Lower leg skin (tissue), 3 donors: ENCODE results near the gene ATP6V1G2.
"Not testable (repeated sequence)": the region's sequence is repeated elsewhere in the genome, so short reads cannot be mapped to it uniquely, and the experiment has no call there.

Experiments used
- CTCF ChIP-seq, 3 donors: fragments of 450-650 bp; IDR thresholded peaks; one replicate each; pipeline ENCODE4 v1.5.1; 2016; ENCODE audit warnings: antibody characterized with exemption in 3 of 3, mild to moderate bottlenecking in 3 of 3, moderate library complexity in 2 of 3
- POLR2A ChIP-seq, 2 donors: fragments of 450-650 bp; IDR thresholded peaks; one replicate each; pipeline ENCODE4 v1.6.1; 2016 to 2017; ENCODE audit warnings: antibody characterized with exemption in 2 of 2, mild to moderate bottlenecking in 1 of 2, moderate library complexity in 1 of 2

- TF ChIP-seq CTCF, POLR2A (IDR thresholded peaks at IDR 0.05): not testable (repeated sequence)
Observed at GRCh38 chr6:31551371-31551770, 5.0 kb upstream of the ATP6V1G2 start.
